ENCODE measurements around the gene LMO1.

DNA sequence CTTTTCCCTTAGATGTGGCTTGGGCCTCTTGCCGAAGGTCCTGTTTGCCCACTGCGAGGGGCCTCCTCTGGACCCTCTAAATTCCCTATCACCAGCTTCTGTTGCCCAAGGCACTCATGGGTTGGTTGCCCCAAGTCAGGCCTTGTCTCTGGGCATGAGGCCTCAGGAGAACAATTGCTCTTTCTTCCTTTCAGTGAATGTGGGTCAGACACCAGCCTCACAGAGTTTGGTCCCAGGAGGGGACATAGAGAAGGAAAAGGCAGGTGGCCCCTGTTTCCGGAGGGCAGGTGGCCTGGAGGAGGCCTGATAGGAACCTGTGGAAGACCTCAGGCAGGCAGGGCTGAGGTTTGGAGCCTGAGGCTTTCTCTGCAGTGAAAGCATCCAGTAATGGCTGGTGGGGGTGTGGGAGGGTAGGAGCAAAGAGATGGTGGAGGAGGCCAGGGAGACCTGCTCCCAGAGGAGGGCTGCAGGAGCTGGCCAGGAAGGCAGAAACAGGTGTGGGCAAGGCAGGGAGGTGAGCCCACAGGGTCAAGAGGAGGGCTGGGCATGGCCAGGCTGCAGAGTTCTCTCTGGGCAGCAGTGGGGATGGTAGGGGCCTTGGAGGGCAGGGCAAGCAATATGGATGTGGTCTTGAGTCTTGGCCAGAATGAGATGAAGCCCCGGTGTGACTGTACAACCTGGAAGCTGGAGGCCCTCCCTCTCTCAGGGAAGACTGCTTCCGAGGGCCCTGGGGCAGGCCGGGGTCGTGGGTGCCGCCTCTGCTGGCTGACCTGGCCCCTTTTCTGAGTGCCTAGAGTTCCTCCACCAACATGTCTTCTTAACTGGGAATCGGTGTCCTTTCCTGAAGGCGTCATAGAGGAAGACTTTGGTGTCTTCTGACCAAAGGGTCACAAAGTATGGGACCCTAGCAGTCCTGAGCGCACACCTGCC lies 28.0 kb upstream of the LMO1 start:
- TF ChIP-seq, protein P1, sequence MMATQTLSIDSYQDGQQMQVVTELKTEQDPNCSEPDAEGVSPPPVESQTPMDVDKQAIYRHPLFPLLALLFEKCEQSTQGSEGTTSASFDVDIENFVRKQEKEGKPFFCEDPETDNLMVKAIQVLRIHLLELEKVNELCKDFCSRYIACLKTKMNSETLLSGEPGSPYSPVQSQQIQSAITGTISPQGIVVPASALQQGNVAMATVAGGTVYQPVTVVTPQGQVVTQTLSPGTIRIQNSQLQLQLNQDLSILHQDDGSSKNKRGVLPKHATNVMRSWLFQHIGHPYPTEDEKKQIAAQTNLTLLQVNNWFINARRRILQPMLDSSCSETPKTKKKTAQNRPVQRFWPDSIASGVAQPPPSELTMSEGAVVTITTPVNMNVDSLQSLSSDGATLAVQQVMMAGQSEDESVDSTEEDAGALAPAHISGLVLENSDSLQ (IDR thresholded peaks at IDR 0.05), result no peak
- no peak for TF ChIP-seq FOXK2 (IDR thresholded peaks at IDR 0.05)
